GM23338 (cell line): ENCODE measurements around the gene ENTREP3. TPM values are rescaled to one million over a fixed set of nuclear protein-coding genes. Genes with fewer than 3 reads are reported as not detected.

Experiments used
- ATAC-seq: fragments of 200-7000 bp; cut with Tn5 transposase; 3 replicates; pipeline ENCODE4 v1.9.1; 2020
- DNase-seq: peaks from one replicate; pipeline ENCODE4 v3.0.0-alpha.2; 2015; ENCODE audit warnings: low spot score
- H2AFZ ChIP-seq: fragments of 200-600 bp; sonication (generic); 2 replicates; pipeline ENCODE4 v1.8.0; 2016; ENCODE audit warnings: antibody characterized with exemption, mild to moderate bottlenecking, moderate library complexity
- H3F3A ChIP-seq: fragments of 200-600 bp; sonication (generic); replicated peaks from 2 replicates; pipeline ENCODE4 v1.8.0; 2017; ENCODE audit warnings: antibody characterized with exemption, mixed run types, low read depth
- H3K27ac ChIP-seq: fragments of 200-600 bp; sonication (generic); 2 replicates; pipeline ENCODE4 v1.6.1; 2016; ENCODE audit warnings: low read depth
- H3K27me3 ChIP-seq: fragments of 200-600 bp; sonication (generic); 2 replicates; pipeline ENCODE4 v1.8.0; 2016; ENCODE audit warnings: mild to moderate bottlenecking, mixed run types, moderate library complexity; ENCODE audit not compliant: insufficient read depth
- H3K36me3 ChIP-seq: fragments of 200-600 bp; sonication (generic); 2 replicates; pipeline ENCODE4 v1.8.0; 2016; ENCODE audit warnings: mild to moderate bottlenecking; ENCODE audit not compliant: insufficient read depth
- H3K4me1 ChIP-seq: fragments of 200-600 bp; sonication (generic); 2 replicates; pipeline ENCODE4 v1.8.0; 2016; ENCODE audit warnings: mild to moderate bottlenecking, moderate library complexity; ENCODE audit not compliant: insufficient read depth
- H3K4me2 ChIP-seq: fragments of 200-600 bp; sonication (generic); 2 replicates; pipeline ENCODE4 v1.7.1; 2017; ENCODE audit warnings: mixed run types
- H3K4me3 ChIP-seq: fragments of 200-600 bp; sonication (generic); 2 replicates; pipeline ENCODE4 v1.6.1; 2016; ENCODE audit warnings: mixed run types
- H3K79me2 ChIP-seq: fragments of 200-600 bp; sonication (generic); replicated peaks from 2 replicates; pipeline ENCODE4 v1.8.0; 2017; ENCODE audit warnings: mild to moderate bottlenecking; ENCODE audit not compliant: insufficient read depth
- H3K9me2 ChIP-seq: fragments of 200-600 bp; sonication (generic); 2 replicates; pipeline ENCODE4 v1.8.0; 2017; ENCODE audit not compliant: insufficient read depth
- H4K20me1 ChIP-seq: fragments of 200-600 bp; sonication (generic); replicated peaks from 2 replicates; pipeline ENCODE4 v1.8.0; 2017; ENCODE audit warnings: mild to moderate bottlenecking; ENCODE audit not compliant: insufficient read depth
- H3K27ac Mint-ChIP-seq: 2 replicates; pipeline ENCODE4 v1.8.0; 2020; ENCODE audit warnings: inconsistent platforms, mild to moderate bottlenecking, moderate library complexity, mixed read lengths
- H3K27me3 Mint-ChIP-seq: 3 replicates; pipeline ENCODE4 v1.8.0; 2022; ENCODE audit warnings: low read depth, mild to moderate bottlenecking, moderate library complexity, mixed read lengths, inconsistent platforms; ENCODE audit not compliant: insufficient read depth, poor library complexity
- H3K36me3 Mint-ChIP-seq: 3 replicates; pipeline ENCODE4 v1.8.0; 2021; ENCODE audit warnings: low read depth, mild to moderate bottlenecking, inconsistent platforms, moderate library complexity, mixed read lengths
- H3K4me1 Mint-ChIP-seq: 3 replicates; pipeline ENCODE4 v1.8.0; 2020; ENCODE audit warnings: mild to moderate bottlenecking, inconsistent platforms, mixed read lengths
- H3K4me3 Mint-ChIP-seq: 3 replicates; pipeline ENCODE4 v1.8.0; 2021; ENCODE audit warnings: moderate library complexity, mild to moderate bottlenecking, inconsistent platforms, mixed read lengths
- H3K9me3 Mint-ChIP-seq: 3 replicates; pipeline ENCODE4 v1.8.0; 2020; ENCODE audit warnings: moderate library complexity, mild to moderate bottlenecking, inconsistent platforms, mixed read lengths
- CREB1 ChIP-seq: fragments of 250-450 bp; sonication (Bioruptor Pico); IDR thresholded peaks from 2 replicates; pipeline ENCODE4 v1.5.0; 2020; ENCODE audit warnings: low read depth, mild to moderate bottlenecking, moderate library complexity
- CTCF ChIP-seq, 2 experiments: fragments of 200-600 bp in 1 of 2; sonication (generic) in 1 of 2; conservative IDR thresholded peaks; 2 replicates each; pipeline versions ENCODE4 v1.5.1 to v1.6.1; 2016 to 2017; ENCODE audit warnings: antibody characterized with exemption in 2 of 2, low read depth in 2 of 2, mild to moderate bottlenecking in 2 of 2, moderate library complexity in 1 of 2
- REST ChIP-seq: IDR thresholded peaks from one replicate; pipeline ENCODE4 v1.6.1; 2018; ENCODE audit warnings: antibody characterized with exemption; ENCODE audit not compliant: unreplicated experiment
- ZNF114 ChIP-seq: fragments of 250-450 bp; sonication (Bioruptor Pico); IDR thresholded peaks from 2 replicates; pipeline ENCODE4 v1.5.0; 2020; ENCODE audit warnings: mild to moderate bottlenecking, moderate library complexity
- polyA plus RNA-seq: library from polyadenylated mRNA; unstranded; fragments of >200 nt; fragmentation: Nextera tagmentation; extraction: Ambion mirVana; gene quantifications from 2 replicates; pipeline ENCODE4 v1.2.1, GENCODE V29; 2016
- total RNA-seq: library from RNA; depleted of rRNA; stranded (reverse); fragments of >200 nt; shearing (Covaris generic); gene quantifications from 2 replicates; pipeline ENCODE4 v1.2.3, GENCODE V29; 2014

Gene ENTREP3
- total and polyA plus RNA-seq, 2 experiments from 2014 or later: 18.6 to 46.3 TPM

GRCh38 chr1:155272466-155273342 is 17.4 kb upstream of the ENTREP3 start:
- no peak overlapping the region for H2AFZ ChIP-seq

GRCh38 chr1:155269381-155269780 is 14.1 kb upstream of the ENTREP3 start:
- Mint-ChIP-seq H3K36me3 (peaks cover 82% of the 10 kb centered on the region), H3K9me3 (no peaks in the 10 kb centered on the region; the same call in 2 of the 3 replicates), H3K27ac (no peak overlapping the region), H3K4me3 (no peak overlapping the region; the same call in 2 of the 3 replicates), H3K27me3 (peaks cover 13% of the 10 kb centered on the region), H3K4me1 (peaks cover 17% of the 10 kb centered on the region; the same call in 2 of the 3 replicates)
- peaks cover 63% of the 10 kb centered on the region for H3K36me3 ChIP-seq
- no peaks in the 10 kb centered on the region for H3K27me3 ChIP-seq
- H3K4me2 ChIP-seq: no peak overlapping the region
- H2AFZ ChIP-seq: no peak overlapping the region
- no peaks in the 10 kb centered on the region for H3K9me2 ChIP-seq
- peaks cover 34% of the 10 kb centered on the region for H3K79me2 ChIP-seq
- DNase-seq: no peak
- H3F3A ChIP-seq: peaks cover 70% of the 10 kb centered on the region
- no peak for ATAC-seq
- no peak for TF ChIP-seq CTCF (conservative IDR thresholded peaks at IDR 0.05; ENCODE audit: low read depth in 2 of 2)
- TF ChIP-seq ZNF114 (CRISPR knock-in tag): no peak
- peaks cover 31% of the 10 kb centered on the region for H4K20me1 ChIP-seq
- no peak overlapping the region for H3K4me3 ChIP-seq
- no peak overlapping the region for H3K27ac ChIP-seq
- peaks cover 14% of the 10 kb centered on the region for H3K4me1 ChIP-seq

More at GRCh38 chr1:155272466-155273342, 17.4 kb upstream of the ENTREP3 start:
- H4K20me1 ChIP-seq: peaks cover 22% of the 10 kb centered on the region
- Mint-ChIP-seq H3K27me3 (peaks cover 20% of the 10 kb centered on the region), H3K36me3 (peaks cover 51% of the 10 kb centered on the region), H3K4me1 (peaks cover 29% of the 10 kb centered on the region), H3K27ac (peak overlapping the region; percentile 95), H3K4me3 (peak overlapping the region; percentile 98), H3K9me3 (no peaks in the 10 kb centered on the region; the same call in 2 of the 3 replicates)
- peaks cover 44% of the 10 kb centered on the region for H3F3A ChIP-seq
- peaks cover 34% of the 10 kb centered on the region for H3K79me2 ChIP-seq
- H3K4me2 ChIP-seq: peak overlapping the region; percentile 88
- peaks cover 22% of the 10 kb centered on the region for H3K4me1 ChIP-seq
- peak overlapping the region; percentile 90 for H3K4me3 ChIP-seq
- no peaks in the 10 kb centered on the region for H3K9me2 ChIP-seq
- DNase-seq (peak; percentile 88), ATAC-seq (peak; percentile 44)
- peaks cover 33% of the 10 kb centered on the region for H3K36me3 ChIP-seq
- H3K27me3 ChIP-seq: no peaks in the 10 kb centered on the region
- TF ChIP-seq REST: no peak
- peak; percentile 4; the same call in 1 of the 2 replicates for TF ChIP-seq CREB1 (CRISPR knock-in tag)
- H3K27ac ChIP-seq: peak overlapping the region; percentile 84
